Left colon (tissue), 2 donors: ENCODE results near the gene KLHL25. TPM values are rescaled to one million over a fixed set of nuclear protein-coding genes. Genes with fewer than 3 reads are reported as not detected.

Experiments used
- ATAC-seq: fragments of 200-7000 bp; cut with Tn5 transposase; one replicate; pipeline ENCODE4 v1.9.1; 2020; ENCODE audit warnings: mild to moderate bottlenecking, moderate library complexity
- DNase-seq, 2 donors: peaks; one replicate each; pipeline ENCODE4 v3.0.0-alpha.2; 2020
- intact Hi-C, 2 donors: fragments of 100-400 bp; cut with DNase I in 1 of 2; cut with micrococcal nuclease in 1 of 2; formaldehyde crosslinking; loops; one replicate each; pipeline versions ENCODE4 v1.11.2 to v1.14.0; 2022; cut with DNase I, micrococcal nuclease
- total RNA-seq, 2 donors: library from RNA; stranded (reverse); fragmentation: NEBNext Ultra II Directional; extraction: Animal tissue kit (Norgen Biotek cat#: 25700); gene quantifications; one replicate each; pipeline ENCODE4 v1.2.1, GENCODE V29; 2021
- donor health status: DM: no; HTN: no; CAD: no.
- donor health status: DM: yes; HTN: yes; CAD: no.

KLHL25 gene
- total RNA-seq, 2 donors from 2014 or later: 6.0 to 6.8 TPM

DNA sequence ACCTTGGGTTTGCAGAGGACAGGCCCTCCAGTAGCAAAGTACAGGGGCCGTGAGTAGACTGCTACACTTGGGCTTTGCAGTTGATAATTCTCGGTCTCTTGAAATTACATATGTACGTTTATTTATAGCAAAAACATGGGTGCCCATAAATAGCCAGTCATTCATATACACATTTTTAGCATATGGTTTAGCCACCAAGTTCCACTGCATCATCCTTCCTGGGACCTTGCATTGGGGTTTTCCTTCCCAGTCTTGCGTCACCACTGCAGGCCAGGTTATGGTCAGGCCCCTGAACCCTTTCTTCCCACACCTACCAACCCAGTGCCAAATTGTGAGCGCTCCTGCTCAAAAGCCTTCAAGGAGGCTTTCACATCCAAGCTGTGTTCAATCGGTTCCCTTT is 12.7 kb downstream of the KLHL25 start:
- ATAC-seq (no peak), DNase-seq (no peak)
- intact Hi-C loops: no loop called here

DNA sequence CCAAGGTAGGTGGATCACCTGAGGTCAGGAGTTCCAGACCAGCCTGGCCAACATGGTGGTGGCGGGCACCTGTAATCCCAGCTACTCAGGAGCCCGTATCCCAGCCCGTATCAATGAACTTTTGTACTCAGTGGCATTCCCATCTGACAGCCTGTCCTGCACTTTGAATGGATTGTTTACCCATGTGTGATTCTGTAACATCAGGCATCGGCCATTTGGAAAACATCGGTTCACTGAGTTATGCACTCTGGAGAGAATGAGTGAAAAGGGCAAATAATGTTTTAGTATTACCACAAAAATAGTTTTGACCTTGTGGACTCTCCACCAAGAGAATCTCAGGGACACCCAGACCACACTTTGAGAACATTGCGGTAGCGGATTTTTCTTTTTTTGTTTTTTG is 13.6 kb downstream of the KLHL25 start:
- ATAC-seq (no peak), DNase-seq (no peak)
- intact Hi-C loops: no loop called here

DNA sequence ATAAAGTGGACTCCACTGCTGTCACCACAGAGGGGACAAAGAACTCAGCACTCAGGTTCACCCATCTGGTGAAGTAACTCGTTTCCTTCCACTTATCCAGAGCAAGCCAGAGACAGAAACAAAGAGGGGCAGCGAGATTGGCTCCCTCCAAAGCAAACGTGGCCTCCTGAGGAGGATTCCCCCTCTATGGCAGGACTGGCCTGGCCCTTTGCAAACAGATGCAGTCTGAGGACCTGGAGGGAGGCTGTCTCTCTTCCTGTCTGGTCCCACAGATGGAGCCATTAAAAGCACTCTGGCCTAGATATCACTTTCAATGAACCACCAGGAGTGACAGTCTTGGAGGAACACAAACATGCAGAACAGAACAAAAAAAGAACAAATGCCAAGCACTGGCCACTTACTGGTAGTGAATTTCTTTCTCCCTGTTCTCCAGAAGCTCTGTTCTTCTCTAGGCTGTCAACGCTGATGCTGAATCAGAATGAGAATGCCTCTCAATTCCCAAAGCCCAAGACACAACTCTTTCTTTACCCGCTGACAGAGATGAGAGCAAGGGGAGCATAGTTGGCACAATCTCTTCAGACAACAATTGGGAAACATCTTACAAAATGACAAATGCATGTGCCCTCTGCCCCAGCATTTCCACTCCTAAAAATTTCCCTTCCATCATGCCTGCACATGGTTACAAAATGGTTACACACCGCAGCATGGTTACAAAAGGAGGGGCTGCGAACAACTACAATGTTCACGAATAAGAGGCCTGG is 14.3 kb downstream of the KLHL25 start:
- no peak for ATAC-seq
- intact Hi-C loops: no loop called here

DNA sequence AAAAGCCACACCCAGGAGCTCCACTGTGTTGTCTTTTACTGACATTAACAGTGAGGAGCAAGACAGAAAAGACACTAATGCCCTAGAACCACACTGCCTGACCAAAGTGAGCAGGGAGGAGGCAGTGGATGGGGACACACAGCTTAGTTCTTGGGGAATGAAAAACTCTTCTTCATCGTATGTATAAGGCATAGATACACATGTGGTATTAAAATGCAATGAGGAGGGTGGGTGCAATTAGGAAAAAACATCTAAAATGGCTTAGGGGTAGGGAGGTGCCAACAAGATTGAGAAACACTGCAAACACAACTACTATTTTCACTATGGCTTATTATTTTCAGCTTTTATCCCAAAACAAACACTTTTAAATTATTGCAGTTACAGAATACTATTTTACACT is 15.5 kb downstream of the KLHL25 start:
- ATAC-seq (no peak), DNase-seq (no peak)
- intact Hi-C loops: no loop called here

More for the DNA sequence above, 14.3 kb downstream of the KLHL25 start:
- no peak for DNase-seq

DNA sequence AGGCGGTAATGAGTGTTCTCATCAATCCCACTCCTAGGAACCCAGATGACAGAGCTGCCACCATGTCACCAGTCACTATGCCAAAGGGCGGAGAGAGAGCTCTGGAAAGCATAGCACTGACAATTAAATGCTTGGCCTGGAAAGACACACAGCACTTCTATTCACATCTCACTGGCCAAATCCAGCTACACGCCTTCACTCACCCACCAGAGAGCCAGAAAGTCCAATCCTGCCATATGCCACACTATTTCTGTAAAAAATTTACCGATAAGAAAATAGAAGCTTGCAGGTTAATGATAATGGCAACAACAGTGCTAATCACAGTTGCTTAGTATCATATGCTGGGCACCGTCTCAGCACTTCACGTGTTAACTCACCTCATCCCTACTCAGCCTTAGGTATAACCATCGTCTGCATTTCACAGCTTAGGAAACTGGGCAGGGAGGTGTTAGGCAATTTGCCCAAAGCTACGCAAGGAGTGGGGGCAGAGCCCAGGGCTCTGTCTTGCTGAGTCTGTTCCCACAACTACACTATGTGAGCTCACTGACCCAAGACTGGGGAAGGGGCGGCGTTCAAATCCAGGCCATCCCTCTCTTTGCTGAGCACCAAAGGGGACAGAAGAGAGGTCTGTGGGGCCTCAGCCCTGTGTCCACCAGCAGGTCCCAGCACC is 16.5 kb downstream of the KLHL25 start:
- intact Hi-C loops: no loop called here
- no peak for DNase-seq
- no peak for ATAC-seq

DNA sequence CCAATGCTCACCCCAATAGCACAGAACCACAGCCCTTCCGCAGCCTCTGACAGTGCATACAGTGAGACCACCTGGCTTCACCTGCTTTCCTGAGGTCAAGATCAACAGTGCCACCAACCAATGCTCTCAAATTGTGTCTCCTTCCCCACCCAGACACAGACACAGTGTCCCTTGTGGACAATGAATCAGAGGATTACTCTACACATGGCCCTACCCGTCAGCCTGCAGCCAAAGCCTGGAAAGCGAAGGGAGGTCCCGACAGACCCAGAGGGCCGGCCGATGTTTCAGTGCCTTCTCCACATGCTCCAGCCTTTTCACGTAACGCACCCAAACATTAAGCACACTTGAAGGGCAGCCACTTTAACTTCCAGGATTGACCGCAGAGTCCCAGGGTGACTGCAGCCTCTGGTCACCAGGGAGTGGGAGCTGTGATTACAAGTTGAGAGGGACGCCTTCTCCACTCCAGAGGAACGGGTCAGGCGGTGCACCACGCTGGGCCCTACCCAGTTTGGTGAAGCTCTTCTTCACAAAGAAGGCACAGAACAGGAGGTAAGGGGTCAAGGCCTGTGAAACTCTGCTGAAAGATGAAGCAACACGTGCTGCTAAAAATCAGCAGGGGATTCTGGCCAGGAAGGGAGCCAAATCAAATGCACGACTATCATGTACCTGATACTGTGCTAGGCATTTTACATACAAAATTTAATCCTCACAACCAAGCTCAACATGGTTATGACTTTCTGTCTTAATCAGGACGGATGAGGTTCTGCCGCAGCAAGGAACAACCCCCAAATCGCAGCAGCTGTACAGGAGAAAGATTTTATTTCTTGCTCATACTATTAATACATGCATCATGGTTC is 17.2 kb downstream of the KLHL25 start:
- intact Hi-C loops: no loop called here

DNA sequence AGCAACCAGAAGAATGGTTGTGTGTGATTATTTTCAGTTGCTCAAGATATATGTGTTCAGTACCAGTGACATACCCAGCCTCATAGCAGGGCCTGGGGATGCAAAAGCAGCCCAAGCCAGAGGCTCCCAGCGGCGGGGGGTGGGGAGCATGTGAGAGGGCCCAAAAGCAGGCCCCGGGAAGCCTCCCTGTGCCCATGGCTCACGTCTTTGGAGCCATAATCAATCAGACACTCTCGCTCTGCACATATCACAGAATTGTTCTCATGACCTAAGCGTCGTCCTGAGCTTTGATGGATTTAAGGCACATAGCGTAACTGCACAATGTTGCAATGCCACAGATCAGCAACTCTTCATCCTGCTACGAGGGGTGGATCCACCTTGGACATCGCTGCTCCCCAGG is 20.8 kb downstream of the KLHL25 start:
- intact Hi-C loops: no loop called here
- no peak for ATAC-seq
- DNase-seq: no peak

More for the DNA sequence above, 17.2 kb downstream of the KLHL25 start:
- DNase-seq (no peak), ATAC-seq (no peak)

DNA sequence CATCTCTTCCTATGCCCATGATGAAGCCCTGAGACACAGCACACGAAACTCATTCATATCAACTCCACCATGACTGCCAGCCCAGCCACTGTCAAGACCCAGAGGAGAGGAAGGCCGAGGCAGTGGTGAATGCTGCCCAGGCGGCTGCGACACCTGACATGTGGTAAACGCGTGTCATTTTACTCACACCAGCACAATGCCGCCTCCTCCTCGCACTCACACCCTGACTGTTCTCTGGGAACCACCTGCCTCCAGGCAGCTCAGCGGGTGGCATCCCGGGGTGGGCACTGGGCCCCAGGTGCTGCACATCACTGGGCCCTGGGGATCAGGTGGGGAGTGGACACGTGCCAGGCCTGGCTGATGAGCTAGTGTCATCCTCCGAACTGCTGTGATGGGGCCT is 21.5 kb downstream of the KLHL25 start:
- no peak for ATAC-seq
- DNase-seq: no peak
- intact Hi-C loops: no loop called here

DNA sequence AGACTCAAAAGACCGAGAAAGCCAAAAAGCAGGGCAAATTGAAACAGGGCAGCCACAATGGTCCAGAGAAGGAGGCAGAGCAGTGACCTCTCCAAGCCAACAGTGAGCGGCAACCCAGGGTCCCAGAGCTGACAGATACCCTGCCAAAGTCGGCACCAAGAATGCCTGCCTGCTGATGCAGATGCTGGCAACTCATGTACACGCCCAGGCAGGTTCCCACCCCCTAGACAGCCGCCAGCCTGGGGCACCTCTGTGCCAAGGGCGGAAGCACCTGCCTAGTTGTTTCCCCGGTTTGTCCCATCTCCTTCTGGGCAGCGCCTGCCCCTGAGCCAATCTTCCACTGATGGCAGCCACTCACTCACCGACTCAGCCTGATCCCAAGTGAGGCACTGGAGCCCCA is 22.1 kb downstream of the KLHL25 start:
- intact Hi-C loops: no loop called here
- peak; percentile 93 for ATAC-seq
- DNase-seq: peak in 1 of 2 donors; percentile 57

DNA sequence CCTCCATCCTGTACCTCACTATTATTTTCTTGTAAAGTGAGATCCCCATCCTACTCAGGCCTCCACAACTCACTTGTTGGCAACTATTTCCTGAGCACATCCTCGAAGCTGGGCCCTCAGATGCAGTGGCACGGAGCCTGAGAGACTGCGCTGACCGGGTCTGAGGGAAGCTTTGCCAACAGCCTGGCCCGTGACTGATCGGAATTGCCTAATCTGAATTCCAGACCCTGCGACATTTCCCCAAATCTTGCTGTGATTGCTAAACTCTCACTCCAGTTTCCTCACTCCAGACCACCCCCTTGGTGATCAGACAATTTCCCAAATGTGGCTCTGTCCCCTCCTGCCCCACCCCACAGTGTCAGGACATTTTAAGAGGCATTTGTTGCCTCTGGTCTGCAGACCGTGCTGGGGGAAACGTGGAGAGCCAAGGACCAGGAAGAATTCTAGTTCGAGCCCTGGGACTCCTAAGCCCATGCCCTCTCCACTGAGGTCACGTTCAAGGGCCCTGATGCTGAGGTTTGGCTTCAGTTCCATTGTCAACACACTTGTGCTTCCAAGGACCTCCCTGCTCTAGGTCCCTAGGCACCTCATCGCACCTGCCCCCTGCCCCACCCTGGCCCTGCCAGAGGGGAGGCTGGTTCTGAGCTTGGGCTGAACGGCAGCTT is 22.8 kb downstream of the KLHL25 start:
- DNase-seq: no peak
- intact Hi-C loops: no loop called here
- ATAC-seq: no peak

DNA sequence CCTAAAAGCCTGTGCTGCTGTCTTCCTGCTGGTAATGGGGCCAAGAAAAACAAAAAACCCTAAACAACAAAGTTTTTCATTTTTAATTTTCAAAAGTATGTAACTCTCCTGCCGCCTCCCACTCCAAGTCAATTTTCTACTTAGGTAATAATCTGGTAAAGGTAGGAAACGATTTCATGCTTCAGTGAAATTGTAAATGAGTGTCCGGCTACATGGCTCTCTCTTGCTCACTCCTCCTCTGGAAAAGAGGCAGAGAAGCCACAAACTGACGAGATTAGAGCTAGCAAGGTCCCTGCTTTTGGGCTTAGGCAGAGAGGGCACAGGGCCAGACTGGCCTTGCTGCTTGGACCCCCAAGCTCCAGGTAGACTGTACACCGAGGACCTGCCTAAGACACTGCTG is 23.5 kb downstream of the KLHL25 start:
- intact Hi-C loops: no loop called here
- ATAC-seq (no peak), DNase-seq (no peak)

DNA sequence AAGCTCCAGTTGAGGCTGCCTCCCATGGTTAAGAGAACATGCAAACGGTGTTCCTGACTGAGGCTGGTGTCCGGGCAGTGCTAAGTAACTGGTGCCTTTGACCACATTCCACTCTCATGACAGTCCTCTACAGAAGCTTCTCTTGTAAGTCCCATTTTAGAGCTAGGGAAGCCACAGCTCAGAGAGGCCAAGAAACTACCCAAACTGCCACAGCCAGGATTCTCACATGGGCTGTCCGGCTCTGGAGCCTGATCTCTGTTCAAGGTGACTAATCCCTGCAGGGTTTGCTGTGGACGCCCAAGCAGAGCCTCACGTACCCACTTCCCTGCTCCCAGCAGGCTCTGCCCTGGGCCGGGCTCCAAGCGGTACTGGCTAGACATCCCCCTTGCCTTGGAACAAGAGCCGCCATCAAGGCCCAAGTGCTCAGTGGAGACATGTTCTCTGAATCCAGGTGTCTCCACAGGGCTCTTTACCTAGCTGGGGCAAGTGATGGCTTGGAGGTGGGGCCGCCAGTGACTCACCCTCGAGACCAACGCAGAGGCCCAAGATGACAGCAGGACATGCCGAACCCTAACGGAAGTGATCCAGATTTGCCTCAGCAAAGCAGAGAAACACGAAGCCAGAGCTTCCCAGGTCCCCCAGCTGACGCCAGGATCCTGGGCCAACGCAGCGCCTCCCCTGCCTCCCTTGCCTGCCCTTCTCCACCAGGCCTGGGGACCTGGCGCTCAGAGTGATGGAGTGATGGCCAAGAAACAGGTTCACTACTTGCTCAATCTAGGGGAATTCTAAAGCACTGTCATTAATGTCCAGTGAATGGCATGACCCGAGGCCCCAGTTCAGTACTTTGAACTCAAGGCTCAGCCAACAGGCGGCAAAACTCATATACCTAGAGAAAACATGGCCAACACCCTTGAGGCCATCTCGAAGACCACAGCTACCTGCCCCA is 24.4 kb downstream of the KLHL25 start:
- ATAC-seq (no peak), DNase-seq (no peak)
- intact Hi-C loops: no loop called here

DNA sequence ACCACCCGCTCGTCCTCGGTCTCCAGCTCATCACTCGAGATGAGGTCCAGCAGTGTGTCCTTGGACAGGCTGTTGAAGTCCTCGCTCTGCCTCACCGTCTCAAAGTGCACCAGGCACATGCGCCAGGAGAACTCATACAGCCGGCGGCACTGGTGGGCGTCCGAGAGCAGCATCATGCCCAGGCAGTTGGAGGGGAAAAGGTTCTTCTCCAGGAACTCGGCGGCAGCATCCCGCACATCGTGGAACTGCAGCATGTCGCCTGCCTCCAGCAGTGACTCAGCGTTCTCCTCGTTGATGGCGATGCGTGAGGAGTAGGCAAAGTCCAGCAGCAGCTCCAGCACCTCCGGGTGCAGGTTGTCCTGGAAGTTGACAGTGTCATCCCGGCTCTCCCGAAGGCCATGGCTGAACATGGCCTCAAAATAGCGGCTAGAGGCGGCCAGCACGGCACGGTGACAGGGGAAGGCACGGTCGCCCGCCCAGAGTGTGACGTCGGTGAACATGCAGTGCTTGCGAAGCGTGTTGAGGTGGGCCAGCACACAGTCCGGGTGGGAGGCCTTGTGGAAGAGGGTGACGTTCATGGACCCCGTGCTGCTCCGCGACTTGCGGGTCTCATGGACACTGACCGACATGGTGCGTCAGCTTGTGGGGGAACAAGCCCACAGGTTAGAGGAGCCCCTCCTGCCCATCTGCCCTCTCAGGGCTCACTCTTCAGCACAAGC is 25.4 kb downstream of the KLHL25 start:
- intact Hi-C loops: no loop called here
- ATAC-seq: no peak
- DNase-seq: no peak

DNA sequence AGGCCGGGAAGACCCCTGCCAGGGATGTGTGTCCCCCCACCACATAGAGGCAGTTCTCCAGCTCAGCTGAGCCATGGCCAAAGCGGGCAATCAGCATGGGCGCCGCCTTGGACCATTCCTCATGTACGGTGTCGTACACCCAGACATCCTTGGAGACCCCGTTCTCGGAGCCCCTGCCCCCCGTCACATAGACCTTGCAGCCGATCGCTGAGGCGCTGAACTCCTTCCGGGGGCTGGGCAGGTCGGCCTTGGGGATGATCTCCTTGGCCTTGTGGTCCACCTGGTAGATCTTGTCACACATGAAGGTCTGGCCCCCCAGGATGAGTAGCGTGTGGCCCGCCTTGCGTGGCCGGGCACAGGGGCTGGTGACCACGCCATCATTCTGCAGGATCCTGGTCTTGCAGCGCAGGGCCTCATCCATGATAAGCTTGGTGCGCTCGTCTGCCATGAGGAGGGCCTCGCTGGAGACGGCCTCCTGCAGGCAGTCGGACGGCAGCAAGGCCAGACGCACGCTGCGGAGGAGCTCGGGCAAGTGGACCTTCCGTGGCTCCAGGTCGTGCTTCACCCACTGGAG is 26.0 kb downstream of the KLHL25 start:
- intact Hi-C loops: no loop called here
- DNase-seq: no peak
- no peak for ATAC-seq

DNA sequence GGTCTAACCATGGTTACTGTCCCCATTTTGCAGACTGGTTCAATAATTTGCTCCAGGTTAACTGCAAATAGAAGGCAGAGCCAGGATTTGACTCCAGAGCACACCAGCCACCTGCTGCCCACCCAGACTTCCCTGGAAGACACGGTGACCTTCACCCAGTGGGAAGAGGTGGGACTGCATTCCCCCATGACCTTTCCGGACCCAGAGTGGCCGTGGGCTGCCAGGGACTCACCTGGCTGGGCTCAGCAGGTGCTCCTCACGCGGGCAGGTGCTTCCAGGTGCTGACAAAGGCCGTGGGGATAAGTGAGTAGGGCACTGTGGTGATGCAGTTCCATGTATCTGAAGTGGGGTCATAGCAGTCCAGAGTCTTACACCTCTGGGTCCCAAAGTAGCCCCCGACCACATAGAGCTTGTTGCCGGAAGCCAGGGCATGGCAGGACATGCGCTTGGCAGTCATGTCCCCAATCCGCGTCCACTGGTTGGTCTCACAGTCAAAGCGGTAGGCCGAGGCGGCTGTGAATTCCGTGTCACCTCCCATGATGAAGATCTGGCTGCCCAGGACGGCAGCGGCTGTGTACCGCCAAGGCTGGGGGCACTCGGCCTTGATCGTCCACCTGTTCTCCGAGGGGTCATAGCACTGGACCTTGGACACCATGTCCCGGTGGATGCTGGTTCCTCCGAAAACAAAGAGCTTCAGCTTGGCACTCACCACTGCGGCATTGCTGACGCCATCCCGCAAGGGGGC is 26.8 kb downstream of the KLHL25 start:
- no peak for ATAC-seq
- intact Hi-C loops: no loop called here
- DNase-seq: no peak

DNA sequence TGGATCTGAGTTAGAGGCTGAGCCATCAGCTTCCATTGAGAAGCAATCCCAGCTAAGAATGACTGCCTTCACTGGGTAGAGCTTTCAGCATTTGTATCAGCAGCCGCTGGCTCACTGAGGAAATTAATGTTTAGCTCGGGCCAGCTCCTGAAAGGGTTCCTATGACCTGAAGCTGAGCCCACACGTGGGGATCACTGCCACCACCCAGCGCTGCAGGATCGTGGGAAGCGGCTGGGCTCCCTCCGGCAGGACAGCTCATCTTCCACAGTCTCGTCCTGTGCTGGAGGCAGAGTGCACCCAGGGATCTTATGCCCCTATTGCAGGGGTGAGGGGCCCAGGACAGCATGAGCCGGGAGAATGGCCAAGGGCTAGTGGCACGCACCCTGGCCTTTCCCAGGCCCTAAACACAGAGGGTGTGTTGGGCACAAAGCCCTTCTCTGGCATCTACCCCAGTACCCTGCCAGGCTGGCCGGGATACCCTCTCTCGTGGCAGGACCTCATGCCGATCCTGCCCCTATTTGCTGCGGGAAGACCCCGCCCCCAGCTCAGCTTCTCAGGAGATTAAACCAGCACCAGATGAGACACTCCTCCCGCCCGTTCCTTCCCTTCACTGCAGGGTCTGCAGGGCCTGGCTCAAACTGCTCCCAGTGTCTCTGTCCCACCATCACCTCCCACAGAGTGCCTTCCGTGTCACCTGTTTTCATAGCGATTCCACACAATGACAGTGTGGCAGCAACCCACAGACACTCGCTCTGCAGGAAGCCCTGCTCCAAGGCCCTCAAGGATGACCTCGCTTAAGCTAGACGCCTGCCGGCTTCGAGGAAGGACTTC is 28.5 kb downstream of the KLHL25 start:
- DNase-seq: no peak

More for the DNA sequence above, 28.5 kb downstream of the KLHL25 start:
- no peak for ATAC-seq
- intact Hi-C loops: no loop called here
